LNCAP (cell line): ENCODE results near the gene SFXN3.

Experiments used
- TF ChIP-seq, protein P1 (sequence below): fragments of 450-650 bp; IDR thresholded peaks from 2 replicates; pipeline ENCODE4 v1.5.1; 2017; ENCODE audit warnings: mild to moderate bottlenecking

SFXN3 gene

DNA sequence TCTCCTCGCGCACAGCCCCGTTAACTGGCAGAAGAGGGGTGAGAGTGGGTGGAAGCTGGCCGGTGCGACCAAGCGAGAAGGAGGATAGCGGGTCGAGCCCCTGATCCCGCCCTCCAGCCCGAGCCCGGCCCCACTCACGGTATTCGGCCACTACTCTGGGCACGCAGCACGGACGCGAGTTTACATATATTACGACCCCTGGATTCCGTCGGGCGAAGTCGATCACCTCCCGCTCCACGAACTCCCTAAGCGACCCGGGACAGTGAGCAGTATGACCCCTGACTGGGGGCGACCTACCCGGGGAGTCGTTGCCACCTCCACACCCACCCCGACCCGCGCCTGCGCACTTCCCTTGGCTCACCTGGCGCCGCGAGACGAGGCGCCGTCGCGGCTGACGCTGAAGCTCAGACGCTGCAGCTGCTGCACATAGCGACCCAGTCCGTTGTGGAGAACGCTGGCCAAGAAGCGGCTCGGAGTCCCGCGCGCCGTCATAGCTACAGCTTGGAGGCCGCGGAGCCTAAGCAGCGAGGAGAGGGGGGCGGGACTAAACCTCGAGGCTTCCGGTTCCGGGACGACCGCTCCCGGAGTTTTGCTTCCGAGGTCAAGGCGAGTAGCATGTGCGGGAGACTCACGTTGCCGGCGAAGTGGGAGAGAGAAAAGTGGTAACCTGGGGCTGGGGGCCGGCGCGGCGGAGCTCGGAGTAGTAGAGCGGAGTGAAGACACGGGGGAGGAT is 43.9 kb upstream of the SFXN3 start, which contains the start of the genes MRPL43 and TWNK:
Gene MRPL43, minus strand, starts transcription at position 546 of the 733 bp plus-strand sequence. Its CDS starts 54 bp downstream, at position 492.
Gene TWNK, plus strand, starts transcription at position 592 of the 733 bp plus-strand sequence. CDS start 668 bp downstream, outside the sequence.
- TF ChIP-seq, protein P1, sequence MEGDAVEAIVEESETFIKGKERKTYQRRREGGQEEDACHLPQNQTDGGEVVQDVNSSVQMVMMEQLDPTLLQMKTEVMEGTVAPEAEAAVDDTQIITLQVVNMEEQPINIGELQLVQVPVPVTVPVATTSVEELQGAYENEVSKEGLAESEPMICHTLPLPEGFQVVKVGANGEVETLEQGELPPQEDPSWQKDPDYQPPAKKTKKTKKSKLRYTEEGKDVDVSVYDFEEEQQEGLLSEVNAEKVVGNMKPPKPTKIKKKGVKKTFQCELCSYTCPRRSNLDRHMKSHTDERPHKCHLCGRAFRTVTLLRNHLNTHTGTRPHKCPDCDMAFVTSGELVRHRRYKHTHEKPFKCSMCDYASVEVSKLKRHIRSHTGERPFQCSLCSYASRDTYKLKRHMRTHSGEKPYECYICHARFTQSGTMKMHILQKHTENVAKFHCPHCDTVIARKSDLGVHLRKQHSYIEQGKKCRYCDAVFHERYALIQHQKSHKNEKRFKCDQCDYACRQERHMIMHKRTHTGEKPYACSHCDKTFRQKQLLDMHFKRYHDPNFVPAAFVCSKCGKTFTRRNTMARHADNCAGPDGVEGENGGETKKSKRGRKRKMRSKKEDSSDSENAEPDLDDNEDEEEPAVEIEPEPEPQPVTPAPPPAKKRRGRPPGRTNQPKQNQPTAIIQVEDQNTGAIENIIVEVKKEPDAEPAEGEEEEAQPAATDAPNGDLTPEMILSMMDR: no peak

DNA sequence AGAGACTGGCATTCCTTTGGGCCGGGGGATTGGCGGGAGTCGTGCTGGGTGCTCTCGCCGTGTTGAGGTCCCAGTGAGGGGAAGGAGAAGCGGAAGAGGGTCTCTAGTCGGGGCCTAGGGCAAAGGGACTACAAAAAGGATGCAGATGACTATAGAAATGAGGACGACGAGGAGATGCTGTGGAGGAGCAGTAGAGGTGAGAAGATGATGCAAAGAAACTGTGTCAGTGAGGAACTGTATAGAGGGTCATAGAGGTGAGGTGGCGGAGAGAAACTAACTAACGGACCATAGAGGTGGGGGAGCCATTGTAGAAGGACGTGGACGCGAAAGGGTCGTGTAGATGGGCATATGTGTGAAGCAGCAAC is 43.4 kb upstream of the SFXN3 start:
- TF ChIP-seq, protein P1: no peak

DNA sequence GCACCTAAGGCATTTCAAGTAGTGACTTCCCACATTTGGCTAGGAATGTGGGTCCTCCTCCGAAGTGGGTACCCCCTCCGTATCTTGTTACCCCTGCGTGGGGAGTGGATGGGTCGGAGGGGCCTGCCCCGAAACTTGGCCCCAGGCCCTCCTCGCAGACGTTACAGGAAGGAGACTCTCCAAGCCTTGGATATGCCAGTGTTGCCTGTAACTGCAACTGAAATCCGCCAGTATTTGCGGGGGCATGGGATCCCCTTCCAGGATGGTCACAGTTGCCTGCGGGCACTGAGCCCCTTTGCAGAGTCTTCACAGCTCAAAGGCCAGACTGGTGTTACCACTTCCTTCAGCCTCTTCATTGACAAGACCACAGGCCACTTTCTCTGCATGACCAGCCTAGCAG is 42.9 kb upstream of the SFXN3 start:
- TF ChIP-seq, protein P1: no peak

DNA sequence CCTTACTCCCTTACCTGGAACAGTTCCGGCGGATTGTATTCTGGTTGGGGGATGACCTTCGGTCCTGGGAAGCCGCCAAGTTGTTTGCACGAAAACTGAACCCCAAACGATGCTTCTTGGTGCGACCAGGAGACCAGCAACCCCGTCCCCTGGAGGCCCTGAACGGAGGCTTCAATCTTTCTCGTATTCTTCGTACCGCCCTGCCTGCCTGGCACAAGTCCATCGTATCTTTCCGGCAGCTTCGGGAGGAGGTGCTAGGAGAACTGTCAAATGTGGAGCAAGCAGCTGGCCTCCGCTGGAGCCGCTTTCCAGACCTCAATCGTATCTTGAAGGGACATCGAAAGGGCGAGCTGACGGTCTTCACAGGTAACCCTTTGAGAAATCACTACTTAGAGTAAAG is 41.9 kb upstream of the SFXN3 start:
- TF ChIP-seq, protein P1: no peak

DNA sequence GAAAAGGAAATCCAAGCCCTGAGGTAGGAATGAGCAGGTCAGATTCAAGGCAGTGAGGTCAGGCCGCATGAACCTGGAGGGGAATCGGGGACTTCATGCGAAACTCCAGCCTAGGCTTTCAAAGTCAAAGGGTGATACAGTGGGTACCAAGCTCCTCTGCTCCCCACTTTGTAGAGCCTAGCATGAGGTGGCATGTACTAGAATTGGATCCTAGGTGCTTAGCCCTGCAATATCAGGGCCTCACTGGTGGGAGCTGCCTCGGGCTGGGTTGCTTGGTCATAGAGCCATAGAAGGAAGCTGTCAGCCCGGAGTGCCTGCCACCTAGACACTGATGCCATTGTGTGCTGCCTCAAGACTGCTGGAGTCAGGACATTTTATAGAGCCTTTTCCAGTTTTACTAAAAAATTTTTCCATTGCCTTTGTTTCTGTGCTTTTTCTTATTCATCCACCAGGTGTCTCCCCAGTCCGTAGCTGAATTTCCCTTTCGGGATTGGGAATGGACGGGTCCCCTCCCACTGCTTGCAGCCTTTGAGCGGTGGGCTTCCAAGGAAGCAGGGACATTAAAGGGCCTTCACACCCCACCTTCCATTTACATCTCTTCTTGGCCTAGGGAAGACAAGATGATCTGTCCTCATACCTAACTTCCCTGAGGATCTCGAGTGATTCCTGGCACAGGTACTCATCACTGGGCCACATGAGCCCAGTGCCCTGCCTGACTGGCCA is 36.9 kb upstream of the SFXN3 start:
- TF ChIP-seq, protein P1: peak; percentile 43

DNA sequence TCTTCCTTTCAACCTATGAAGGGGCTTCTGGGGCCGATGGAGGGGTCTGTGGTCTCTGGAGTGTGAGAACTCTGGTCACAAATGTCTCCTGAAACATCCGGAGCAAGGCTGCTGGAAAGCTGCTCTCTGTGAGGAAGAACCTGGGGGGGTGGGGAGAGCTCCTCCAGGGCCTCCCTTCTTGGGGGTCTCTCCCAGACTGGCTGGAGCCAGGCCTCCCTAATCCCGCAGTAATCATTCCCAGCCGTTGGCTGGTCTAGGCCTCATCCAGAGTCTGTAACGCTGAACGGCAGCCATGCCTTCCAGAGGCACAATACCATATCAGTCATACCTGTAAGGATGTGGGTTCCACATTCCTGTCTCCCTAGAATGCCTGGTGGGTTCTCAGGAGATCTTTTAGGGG is 35.9 kb upstream of the SFXN3 start:
- TF ChIP-seq, protein P1: no peak

DNA sequence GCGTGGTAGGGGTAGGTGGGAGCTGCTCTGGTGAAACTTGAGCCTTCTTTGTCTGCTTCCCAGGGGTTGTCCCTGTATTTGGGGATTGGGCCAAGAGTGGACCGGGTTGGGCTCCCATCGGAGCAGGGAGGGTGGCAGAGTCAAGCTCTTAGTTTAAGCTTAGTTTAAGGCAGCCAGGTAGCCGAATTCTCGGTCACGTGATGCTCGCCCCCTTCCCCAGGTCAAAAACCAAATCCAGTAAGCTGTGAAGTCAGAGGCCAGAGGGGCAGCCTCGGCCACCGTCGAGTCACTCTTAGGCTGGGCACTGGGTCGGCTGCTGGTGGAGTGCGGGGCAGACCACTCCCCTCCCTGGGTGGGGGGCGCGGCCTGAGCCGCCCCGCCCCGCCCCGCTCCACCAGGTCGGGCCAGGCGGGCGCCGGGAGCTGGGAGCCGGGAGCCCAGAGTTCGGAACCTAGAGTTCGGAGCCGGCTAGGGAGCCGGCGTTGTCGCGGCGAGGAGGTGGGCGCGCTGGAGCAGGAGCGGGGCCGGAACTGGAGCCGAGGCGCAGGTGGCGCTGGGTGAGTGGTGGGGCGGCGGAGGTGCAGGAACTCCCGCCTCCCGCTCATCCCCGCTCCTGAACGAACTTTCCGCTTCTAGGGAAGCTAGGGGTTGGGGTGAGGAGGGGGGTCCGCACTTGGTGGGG is 34.2 kb upstream of the SFXN3 start:
- TF ChIP-seq, protein P1: no peak
